GM19328 (cell line): ENCODE results near the gene POLA2.
A peak's percentile ranks its signal among the peaks of the same experiment; 100 is the strongest.

Experiments
- ATAC-seq: cut with Tn5 transposase; IDR thresholded peaks from one replicate; pipeline ENCODE4 v1.9.1; 2021; ENCODE audit warnings: mild to moderate bottlenecking, moderate library complexity; ENCODE audit not compliant: unreplicated experiment

POLA2 gene

DNA sequence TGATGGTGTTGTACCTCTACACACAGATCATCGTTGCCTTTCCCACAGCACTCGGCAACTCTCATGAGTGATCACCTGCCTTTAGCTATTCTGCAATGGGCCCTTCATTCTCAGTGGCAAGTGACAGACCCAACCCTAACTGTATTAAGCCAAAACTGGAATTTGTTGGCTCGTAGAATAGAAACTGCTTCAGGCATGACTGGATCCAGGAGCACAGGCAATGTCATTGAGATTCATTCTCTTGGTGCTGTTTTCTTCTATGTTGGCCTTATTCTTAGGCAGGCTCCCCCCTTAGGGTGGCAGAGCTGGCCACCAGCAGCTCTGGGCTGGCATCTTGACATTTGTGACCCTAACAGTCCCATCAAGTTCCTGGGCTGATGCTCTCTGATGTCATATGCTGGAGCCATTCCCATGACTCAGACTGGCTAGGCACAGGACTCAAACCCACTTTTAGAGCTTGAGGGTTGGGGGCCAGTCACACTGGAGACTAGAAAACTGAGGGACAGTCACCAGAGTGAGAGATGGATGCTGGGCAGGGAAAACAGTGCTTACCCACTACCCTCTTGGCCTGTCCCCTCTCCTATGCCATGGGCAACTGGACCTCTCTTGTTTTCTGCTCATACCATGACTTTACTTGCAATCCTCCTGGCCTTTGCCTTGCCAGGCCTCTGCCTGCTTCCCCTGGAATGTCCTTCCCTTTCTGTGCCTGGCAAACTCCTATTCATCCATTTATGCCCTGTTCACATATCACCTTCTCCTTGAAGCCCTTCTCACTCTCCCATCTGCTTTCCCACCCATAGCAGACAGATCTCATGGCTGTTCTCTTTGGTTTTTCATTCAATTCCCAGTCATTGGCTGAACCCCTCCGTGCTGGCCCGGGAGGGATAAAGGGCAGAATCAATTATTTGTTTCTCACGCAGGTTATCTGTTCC lies 45.8 kb downstream of the POLA2 start:
- ATAC-seq = no peak

GRCh38 chr11:65308281-65308891 lies 46.6 kb downstream of the POLA2 start:
- no peak for ATAC-seq

- no peak for ATAC-seq
Observed at GRCh38 chr11:65309006-65309405, 47.2 kb downstream of the POLA2 start.

DNA sequence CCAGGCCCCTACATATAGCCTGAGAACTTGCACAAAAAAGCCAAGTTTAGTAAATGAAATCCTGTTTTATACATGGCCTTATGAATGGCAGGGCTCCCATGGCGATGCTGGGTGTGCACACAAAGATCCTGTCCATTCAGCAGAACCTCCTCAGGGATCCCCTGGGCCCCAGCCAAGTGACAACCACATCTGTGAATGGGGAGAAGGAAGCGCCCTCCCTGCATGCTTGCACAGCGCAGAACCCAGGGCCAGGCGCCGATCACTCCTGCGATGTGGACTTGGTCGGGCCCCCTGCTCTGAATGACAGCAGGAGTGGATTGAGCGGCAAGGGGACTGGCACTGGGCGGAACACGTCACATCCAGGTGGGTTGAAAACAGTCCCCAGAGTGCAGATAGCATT lies 48.5 kb downstream of the POLA2 start:
- no peak for ATAC-seq

DNA sequence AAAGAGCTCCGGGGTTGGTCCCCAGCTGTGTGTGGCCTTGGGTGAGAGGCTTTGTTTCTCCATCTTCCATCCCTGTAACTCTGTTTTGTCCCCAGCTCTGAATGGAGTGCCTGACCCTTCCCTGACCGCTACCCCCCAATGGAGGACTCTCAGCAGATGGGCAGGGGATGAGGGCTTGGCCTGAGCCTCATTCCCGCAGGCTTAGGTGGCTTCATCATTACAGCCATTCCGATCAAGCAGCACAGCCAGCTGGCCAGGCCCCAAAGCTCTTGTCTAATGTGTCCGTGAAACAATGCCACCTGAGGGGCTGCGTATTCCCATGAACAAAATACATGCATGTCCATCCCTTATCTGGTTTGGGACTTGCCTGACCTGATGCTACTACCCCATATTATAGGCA lies 49.0 kb downstream of the POLA2 start:
- ATAC-seq = no peak

DNA sequence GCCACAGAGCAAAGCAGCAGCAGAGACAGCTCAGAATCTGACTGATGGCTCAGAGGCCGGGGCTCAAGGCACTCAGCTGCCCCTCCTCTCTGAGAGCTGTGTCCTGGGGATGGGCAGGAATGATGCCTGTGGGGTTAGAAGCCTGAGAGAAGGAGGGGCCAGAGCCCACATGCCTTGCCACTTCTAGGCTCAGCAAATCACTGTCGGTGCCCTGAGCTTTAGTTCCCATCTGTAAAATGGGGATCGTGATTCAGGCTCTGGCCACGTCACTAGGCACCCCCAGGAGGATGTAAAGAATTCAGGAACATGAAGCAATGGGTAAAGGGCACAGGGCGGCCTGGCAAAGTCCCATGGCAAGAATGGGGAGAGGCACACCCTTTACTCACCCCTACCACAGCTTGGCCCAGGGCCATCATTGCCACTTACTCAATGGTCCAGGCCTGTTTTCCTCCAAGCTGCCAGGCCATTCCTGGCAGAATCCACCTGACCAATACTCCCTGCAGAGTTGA lies 49.5 kb downstream of the POLA2 start:
- no peak for ATAC-seq

- peak; percentile 73 for ATAC-seq
Observed at GRCh38 chr11:65314501-65315203, 52.9 kb downstream of the POLA2 start, which contains the start of gene CDC42EP2. Gene CDC42EP2 (plus strand): TSS chr11:65314866. CDS start chr11:65320899, 6,033 bp downstream.

GRCh38 chr11:65315204-65315865 lies 53.6 kb downstream of the POLA2 start:
- ATAC-seq = no peak

DNA sequence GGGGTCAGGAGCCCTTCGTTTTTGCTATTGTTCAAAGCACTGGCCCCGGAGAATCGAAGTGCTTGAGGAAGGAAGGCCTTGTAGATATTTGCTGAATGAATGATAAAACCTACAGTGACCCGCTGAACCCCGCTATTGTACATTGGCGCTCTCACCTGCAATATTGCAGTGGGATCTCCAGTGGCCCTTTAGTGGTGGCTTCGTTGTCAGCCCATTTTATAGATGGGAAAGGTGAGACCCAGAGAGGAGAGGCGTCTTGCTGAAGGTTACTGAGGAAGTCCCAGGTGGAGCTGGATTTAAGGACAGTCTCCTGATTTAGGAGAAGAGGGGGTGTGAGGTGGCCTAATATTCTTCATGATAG lies 54.1 kb downstream of the POLA2 start:
- ATAC-seq = no peak

- ATAC-seq = no peak
Observed at GRCh38 chr11:65316227-65317024, 54.7 kb downstream of the POLA2 start.

GRCh38 chr11:65317025-65317786 lies 55.4 kb downstream of the POLA2 start:
- ATAC-seq = no peak

DNA sequence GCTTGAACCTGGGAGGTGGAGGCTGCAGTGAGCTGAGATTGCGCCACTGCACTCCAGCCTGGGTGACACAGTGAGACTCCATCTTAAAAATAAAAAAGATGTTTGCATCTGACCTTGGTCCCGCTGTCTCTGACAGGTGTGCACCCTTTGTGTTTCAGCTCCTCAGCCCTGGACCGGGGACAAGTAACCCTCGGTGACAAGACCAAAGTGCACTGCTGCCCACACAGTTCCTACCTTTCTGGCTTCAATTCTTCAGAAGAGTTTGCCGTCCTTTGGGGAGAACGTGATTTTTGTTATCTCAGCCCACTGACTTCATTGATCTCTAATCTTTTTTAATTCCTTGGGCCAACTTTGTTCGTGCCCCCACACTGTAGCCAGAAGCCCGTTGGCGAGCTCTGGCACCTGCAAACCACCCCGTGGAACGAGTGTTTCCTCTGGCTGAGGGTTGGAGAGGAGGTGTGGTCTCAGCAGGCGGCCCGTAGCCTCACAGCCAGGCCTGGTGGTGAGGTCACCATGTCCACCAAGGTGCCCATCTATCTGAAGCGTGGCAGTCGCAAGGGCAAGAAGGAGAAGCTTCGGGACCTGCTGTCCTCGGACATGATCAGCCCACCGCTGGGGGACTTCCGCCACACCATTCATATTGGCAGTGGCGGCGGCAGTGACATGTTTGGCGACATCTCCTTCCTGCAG lies 58.8 kb downstream of the POLA2 start:
- ATAC-seq = no peak

DNA sequence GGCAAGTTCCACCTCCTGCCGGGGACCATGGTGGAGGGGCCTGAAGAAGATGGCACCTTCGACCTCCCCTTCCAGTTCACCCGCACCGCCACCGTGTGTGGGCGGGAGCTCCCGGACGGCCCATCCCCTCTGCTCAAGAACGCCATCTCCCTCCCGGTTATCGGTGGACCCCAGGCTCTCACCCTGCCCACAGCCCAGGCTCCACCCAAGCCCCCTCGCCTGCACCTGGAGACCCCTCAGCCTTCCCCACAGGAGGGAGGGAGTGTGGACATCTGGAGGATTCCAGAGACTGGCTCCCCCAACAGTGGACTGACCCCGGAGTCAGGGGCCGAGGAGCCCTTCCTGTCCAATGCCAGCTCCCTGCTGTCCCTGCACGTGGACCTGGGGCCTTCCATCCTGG lies 59.3 kb downstream of the POLA2 start:
- ATAC-seq = no peak

DNA sequence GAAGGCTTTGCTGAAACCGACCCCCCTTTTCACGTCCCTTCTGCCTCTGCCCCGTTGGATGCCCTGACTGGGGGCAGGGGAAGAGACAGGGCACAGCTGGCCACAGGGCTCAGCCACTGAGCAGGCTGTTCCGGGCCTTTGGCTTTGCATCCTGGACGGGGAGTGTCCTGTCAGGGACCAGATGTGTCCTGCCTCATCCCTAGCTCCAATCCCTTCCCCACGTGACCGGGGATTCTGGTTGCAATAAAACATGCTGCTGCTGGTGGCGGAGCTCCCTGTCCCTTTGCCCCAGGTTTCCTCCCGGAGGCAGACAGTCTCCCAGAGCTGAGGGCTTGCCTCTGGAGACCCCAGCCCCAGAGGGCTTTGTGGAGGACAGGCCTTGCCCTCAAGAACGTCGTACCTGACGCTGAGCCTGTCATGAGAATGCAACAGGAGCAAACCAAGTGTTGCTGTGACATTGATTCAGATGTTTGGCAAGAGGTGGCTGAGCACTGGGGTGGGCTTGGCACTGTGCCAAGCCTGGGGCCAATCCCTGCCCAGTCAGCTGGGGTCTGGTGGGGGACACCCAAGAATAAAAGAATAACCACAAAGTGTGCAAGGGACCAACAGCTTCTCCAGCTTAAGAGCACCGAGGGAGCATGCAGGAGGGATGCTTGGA lies 60.2 kb downstream of the POLA2 start:
- no peak for ATAC-seq

GRCh38 chr11:65323813-65324212 lies 62.1 kb downstream of the POLA2 start:
- ATAC-seq = no peak

- ATAC-seq = no peak
Observed at GRCh38 chr11:65325435-65325834, 63.7 kb downstream of the POLA2 start.

DNA sequence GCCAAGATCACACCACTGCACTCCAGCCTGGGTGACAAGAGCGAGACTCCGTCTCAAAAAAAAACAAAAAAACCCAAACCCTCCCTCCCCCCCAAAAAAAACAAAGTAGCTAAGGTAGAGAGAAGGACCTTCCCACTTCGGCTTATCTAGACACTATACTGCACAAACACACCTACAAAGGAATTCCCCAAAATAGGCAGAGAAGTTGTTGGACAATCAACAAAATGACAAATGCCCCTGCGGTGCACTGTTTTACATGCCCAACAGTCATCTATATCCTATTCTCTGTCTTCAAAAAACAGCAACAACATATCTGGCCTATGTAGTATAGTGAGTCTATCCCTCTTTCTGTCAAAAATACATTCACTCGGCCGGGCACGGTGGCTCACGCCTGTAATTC lies 65.3 kb downstream of the POLA2 start:
- no peak for ATAC-seq

DNA sequence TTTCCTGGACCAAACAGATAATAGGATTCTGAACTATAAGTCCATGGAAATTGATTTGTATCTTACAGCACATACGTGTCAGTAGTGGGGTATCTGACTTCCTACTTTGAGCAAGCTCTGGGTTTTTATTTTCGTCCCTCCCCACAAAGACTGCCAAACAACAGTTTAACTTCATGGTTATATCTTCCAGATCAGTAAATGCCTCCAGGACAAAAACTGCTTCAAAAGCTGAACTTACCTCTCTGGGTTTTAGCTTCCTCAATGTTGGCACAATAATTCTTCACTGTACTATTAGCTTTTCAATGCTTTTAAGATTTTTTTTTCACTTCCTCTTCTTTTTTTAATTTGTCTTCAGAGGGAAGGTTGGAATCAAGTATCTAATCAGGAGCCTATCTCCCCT lies 67.7 kb downstream of the POLA2 start:
- no peak for ATAC-seq
